ENCODE data around the gene TNFSF18.

Gene TNFSF18

GRCh38 chr1:172990598-172991215, 60.0 kb downstream of the TNFSF18 start:
- no peak overlapping the region for H3K4me3 ChIP-seq (ENCODE audit: control insufficient read depth, low read depth, low read length)
- DNase-seq (ENCODE audit: low read depth): peak; percentile 71
- TF ChIP-seq, protein P1, sequence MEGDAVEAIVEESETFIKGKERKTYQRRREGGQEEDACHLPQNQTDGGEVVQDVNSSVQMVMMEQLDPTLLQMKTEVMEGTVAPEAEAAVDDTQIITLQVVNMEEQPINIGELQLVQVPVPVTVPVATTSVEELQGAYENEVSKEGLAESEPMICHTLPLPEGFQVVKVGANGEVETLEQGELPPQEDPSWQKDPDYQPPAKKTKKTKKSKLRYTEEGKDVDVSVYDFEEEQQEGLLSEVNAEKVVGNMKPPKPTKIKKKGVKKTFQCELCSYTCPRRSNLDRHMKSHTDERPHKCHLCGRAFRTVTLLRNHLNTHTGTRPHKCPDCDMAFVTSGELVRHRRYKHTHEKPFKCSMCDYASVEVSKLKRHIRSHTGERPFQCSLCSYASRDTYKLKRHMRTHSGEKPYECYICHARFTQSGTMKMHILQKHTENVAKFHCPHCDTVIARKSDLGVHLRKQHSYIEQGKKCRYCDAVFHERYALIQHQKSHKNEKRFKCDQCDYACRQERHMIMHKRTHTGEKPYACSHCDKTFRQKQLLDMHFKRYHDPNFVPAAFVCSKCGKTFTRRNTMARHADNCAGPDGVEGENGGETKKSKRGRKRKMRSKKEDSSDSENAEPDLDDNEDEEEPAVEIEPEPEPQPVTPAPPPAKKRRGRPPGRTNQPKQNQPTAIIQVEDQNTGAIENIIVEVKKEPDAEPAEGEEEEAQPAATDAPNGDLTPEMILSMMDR (conservative IDR thresholded peaks at IDR 0.05; ENCODE audit: control insufficient read depth, insufficient read depth, low read depth, low read length): no peak

Data from fibroblast of mammary gland (primary cell).